NCI-H1436 treated with DMSO at 0.1 percent for 48 hours (cell line): ENCODE data around the gene PLAGL2.
"Not testable (repeated sequence)": the region's sequence is repeated elsewhere in the genome, so short reads cannot be mapped to it uniquely, and the experiment has no call there.

Source experiments
- DNase-seq: peaks from one replicate; lab custom pipeline; 2025; lab: John Stamatoyannopoulos, UW

PLAGL2 gene, protein sequence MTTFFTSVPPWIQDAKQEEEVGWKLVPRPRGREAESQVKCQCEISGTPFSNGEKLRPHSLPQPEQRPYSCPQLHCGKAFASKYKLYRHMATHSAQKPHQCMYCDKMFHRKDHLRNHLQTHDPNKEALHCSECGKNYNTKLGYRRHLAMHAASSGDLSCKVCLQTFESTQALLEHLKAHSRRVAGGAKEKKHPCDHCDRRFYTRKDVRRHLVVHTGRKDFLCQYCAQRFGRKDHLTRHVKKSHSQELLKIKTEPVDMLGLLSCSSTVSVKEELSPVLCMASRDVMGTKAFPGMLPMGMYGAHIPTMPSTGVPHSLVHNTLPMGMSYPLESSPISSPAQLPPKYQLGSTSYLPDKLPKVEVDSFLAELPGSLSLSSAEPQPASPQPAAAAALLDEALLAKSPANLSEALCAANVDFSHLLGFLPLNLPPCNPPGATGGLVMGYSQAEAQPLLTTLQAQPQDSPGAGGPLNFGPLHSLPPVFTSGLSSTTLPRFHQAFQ

DNA sequence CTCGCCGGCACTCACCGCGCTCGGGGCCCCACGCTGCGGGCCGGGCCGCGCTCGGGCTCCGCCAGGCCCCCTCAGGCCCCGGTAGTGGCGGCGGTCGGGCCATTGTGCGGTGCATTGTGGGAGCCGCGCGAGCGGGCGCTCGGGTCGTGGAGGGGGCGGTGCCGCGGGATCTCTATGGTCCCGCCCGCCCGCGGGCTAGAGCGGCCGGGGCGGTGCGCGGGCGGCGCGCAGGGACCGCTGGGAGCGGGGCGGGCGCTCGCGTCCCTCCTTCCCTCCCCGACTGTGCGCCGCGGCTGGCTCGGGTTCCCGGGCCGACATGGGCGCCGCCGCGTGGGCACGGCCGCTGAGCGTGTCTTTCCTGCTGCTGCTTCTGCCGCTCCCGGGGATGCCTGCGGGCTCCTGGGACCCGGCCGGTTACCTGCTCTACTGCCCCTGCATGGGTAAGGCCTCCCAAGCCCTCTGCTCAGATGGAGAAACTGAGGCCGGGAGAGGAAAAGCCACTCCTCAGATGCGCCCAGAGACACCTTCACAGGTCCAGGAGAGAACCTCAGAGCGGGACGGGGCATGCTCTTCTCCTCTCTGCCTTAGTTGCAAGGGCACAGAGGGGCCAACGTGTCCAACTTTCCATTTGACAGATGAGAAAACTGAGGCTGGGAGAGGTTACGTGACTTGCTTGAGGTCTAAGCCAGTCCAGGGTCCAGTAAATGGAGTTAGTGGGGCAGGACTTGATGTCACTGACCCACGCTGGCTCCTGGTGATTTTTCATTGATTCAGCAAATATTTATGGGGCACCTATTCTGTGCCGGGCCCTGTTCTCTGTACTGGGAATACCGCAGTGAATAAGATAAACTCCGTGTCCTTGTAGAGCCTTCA is at the start of gene PLAGL2, which contains the start of gene POFUT1:
Gene PLAGL2 (minus strand): TSS at position 118 of the 873 bp plus-strand sequence. CDS start 5,565 bp downstream, outside the sequence.
Gene POFUT1 (plus strand): TSS at position 255 of the 873 bp plus-strand sequence. CDS start 62 bp downstream, at position 317.
- peak; percentile 20 for DNase-seq

GRCh38 chr20:32252189-32252588 is 44.6 kb upstream of the PLAGL2 start:
- DNase-seq = no peak

DNA sequence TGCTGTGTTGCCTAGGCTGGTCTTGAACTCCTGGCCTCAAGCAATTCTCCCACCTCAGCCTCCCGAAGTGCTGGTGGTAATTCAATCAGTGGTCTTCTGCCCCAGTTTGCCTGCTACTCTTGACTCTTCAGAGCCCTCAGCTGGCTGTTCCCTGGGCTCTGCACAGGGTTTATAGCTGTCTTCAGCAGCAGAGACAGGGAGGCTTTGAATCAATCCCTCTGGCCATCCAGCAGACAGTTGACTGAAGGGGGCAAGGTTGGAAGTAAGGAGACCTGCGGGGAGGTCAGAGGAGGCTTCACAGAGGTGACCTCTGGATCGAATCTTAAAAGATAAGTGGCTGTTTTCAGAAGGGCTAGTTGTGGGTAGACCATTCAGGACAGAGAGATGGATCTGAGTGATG is 43.9 kb upstream of the PLAGL2 start:
- no peak for DNase-seq

DNA sequence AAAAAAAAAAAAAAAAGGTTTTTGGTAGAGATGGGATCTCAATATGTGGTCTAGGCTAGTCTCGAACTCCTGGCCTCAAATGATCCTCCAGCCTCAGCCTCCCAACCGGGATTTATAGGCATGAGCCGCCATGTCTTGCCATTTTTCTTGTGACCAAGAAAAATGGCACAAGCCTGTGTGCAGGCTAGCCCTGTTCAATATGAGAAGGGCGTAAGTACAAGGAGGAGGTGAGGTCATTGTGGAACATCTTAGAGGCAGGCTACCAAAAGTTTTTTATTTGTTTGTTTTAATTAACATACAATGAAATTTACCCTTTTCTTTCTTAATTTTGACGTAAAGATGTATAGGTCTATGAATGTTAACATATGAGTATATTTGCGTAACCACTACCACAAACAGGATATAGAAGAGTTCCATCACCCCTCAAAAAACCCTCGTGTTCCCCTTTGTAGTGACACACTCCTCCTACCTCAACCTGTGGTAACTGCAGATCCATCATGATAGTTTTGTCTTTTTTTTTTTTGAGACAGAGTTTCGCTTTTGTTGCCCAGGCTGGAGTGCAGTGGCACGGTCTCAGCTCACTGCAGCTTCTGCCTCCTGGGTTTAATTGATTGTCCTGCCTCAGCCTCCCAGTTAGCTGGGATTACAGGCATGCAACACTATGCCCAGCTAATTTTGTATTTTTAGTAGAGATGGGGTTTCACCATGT is 41.6 kb upstream of the PLAGL2 start:
- no peak for DNase-seq

DNA sequence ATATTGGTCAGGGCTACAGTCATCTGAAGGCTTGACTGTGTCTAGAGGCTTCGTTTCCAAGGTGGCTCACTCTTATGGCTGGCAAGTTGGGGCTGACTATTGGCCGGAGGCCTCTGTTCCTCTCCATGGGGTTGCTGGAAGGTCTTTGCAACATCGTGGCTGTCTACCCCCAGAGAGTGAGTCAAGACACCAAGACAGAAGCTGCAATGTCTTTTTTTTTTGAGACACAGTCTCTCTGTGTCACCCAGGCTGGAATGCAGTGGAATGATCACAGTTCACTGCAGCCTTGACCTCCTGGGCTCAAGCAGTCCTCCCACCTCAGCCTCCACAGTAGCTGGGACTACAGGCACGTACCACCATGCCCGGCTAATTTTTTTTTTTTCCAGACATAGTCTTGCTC is 40.5 kb upstream of the PLAGL2 start:
- no peak for DNase-seq

- not testable (repeated sequence) for DNase-seq
These were observed 38.7 kb upstream of the PLAGL2 start for GRCh38 chr20:32246208-32246607.

GRCh38 chr20:32244959-32245358 is 37.4 kb upstream of the PLAGL2 start:
- no peak for DNase-seq

- no peak for DNase-seq
These were observed 36.7 kb upstream of the PLAGL2 start for GRCh38 chr20:32244150-32244823.

DNA sequence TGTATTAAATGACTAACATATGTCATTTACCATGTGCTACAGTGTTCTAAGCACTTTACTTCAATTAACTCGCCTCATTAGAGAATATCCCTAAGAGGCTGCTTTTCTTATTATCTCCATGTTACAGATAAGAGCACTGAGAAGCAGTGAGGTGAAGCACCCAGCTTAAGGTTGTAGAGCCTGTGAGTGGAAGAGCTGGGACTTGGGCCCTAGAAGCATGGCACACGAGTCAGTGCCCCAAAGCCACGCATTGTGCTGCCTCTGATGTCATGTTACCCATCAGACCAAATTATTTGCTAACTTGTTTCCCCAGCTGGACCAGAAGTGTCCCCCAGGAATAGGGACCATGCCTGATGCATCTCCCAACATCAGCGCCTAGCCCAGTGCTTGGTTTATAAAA is 34.3 kb upstream of the PLAGL2 start:
- DNase-seq = no peak

DNA sequence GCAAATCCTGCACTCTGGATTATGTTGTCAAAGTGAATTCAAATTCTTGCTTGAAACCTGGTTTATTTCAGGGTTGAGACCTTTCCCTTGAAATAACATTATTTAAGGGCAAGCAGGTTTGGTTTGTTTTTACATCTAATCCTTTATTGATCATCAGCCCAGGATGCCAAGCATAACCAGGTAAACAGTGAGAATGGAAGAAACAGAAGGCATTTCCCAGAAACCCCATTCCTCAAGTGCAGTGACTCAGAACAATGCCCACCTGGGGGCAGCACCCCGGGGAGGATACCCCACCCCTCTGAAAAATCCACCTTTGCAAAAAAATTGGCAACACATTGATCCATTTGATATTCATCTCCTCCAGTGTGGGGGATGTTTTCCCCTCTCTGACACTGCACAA is 32.7 kb upstream of the PLAGL2 start:
- DNase-seq = no peak

DNA sequence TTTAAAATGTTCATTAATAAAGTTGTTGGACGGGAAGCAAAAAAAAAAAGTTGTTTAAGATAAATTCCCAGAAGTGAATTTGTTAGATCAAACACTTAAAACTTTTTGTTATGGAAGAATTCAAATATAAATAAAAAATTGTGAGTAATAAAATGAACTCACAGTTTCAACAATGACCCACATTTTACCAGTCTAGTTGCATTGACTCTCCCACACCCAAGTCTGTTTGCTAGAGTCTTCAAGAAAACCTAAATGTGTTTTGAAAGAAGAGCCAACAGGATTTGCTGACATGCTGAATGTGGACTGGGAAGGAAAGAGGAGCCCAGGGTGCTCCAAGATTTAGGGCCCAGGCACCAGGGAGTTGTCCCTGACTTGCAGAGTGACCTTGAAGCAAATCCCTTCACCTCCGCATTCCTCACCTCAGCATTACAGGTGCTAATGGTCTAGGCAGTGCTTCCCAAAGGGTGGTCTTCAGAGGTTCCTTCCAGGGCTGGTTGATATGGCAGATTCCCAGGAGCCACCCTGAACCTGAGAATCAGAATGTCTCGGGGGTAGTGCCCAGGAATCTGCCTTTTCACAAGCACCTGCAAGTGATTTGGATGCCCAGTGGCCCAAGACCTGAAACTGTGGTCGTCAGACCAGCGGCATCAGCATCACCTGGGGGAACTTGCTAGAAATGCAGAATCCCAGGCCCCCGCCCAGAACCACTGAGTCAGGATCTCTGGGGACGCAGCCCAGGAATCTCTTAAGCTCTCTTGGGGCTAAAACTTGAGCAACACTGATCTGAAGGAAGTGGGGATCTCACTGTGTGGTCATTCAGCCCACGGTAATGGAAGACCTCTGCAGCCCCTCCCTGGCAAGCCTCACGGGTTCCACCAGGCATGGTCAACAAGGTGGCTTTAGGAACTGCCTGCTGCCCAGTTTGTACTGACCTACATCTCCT is 31.2 kb upstream of the PLAGL2 start:
- DNase-seq = no peak

- no peak for DNase-seq
These were observed 29.9 kb upstream of the PLAGL2 start for GRCh38 chr20:32237419-32237818.

DNA sequence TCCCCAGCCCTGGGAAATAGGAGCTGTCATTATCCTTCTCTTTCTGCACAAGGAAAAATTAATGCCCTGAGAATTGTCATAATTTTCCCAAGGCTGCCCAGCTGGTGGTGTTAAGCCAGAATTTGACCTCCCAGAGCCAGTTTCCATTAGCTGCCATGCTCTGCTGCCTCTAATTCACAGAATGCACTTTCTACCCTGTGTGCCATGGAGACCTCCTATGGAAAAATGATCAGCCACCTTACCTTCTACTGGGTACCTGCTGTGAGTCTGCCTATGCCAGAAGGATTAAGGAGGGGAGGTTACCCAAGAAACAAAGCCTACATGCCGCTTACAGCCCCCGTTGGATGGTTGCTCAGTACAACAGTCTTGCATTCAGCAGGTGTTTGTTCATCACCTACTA is 29.3 kb upstream of the PLAGL2 start:
- no peak for DNase-seq

DNA sequence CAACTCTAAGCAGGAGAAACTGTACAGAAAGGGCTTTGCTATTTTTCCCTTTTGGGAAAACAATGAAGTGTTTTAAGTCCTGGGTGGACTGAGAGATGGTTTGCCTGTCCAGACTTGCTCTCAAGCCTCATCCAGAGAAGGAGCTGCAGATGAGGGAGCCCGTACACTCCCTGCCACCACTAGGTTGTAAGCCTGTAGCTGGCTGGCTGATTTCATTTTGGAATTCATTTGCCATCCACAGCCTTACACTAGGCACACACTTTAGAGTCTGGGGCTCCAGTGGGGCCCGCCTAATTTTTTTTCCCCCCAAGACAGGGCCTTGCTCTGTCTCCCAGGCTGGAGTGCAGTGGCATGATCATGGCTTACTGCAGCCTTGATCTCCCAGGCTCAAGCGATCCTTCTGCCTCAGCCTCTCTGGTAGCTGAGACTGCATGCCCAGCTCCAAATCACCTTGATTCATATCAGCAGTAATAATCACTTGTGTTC is 28.5 kb upstream of the PLAGL2 start:
- no peak for DNase-seq

DNA sequence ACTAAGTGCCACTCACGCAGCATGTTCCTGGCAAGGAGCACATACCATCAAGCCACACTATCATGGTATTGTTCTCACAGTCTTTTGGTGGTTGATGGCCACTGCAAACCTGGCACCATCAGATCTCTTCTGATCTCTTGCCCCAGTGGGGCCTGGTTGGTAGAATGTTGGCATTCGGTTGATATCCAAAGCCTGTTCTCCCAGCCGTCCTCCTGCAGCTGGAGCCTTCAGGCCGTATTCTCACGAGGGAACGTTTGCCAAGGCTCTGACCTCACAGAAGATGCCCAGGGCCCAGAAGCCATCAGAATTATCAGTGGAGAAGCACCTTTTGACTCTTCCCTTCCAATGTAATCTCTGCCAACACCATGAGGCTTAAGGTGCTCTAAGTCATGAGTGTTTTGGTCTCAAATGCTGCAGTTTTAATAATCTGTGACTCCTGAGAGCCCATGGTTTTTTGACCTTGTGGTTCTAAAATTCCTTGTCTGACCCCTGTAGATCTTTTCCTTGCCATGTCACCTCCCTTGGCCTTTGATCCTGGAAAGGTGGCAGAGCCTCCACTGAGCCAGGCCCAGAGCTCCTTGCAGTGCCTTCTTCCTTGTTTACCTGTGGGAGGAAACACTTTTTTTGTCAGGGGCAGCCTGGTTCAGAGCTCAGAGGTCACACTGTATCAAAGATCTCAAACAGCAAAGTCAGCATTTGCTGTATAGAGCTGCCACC is 27.9 kb upstream of the PLAGL2 start:
- DNase-seq = no peak

- no peak for DNase-seq
These were observed 26.7 kb upstream of the PLAGL2 start for GRCh38 chr20:32234135-32234808.

GRCh38 chr20:32233286-32233685 is 25.7 kb upstream of the PLAGL2 start:
- DNase-seq = no peak

DNA sequence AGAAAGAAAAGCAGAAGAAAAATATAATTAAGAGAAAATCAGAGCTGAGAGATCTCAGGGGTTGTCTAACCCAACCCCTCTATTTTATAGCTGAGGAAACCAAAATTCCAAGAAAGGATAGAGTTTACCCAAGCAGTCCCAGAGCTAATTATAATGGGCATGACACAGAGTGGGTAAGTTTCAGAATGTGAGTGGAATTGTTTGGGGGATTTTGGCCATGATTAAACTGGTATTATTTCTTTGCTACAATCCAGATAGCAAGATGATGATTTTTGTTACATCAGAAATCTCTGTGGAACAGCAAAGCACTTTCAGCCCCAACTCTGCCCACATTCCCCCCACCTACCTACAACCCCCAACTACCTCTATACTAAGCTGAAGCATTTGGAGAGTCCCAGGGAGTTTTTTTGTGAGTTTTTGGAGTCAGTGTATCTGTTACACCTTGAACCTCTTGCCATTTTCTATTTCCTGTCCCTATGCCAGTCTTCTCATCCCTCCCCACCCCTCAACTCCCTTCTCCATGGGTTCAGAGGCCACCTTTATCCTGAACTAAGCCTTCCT is 24.9 kb upstream of the PLAGL2 start:
- DNase-seq = no peak

GRCh38 chr20:32231847-32232246 is 24.3 kb upstream of the PLAGL2 start:
- no peak for DNase-seq
